Measurements from ENCODE around the gene EVC. TPM values are rescaled to one million over a fixed set of nuclear protein-coding genes. Genes with fewer than 3 reads are reported as not detected.

EVC gene
- total and polyA plus RNA-seq, 2 of the 4 experiments (the other 2 are of a cell fraction): 16.8 to 18.9 TPM

DNA sequence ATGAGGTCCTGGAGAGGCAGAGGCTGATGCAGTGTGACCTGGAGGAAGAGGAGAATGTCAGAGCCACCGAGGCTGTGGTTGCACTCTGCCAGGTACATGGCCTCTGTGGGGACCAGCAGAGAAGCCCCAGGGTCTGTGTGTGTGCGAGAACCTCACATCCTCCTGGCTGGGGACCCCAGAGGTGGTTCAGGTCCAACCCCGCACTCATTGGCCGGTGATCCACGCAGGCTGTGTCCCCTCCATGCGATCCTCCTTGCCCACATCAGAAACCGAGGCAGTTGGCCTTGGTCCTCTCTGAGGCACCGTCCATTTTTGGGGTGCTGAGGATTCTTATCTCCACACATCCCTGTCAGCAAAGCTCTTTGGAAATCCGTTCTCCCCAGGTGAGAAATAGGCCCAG is 45.3 kb downstream of the EVC start:
- CTCF ChIA-PET: no interaction called here
- dilution Hi-C loops (cut with HindIII; ENCODE audit: low sequenced_read_pairs, unreplicated experiment): no loop called here
- H4K20me1 ChIP-seq (ENCODE audit: insufficient read depth, low read length): peaks cover 8% of the 10 kb centered on the region
- no peak overlapping the region for H3K27ac ChIP-seq (ENCODE audit: insufficient read depth, low read length)
- TF ChIP-seq RAD21 (IDR thresholded peaks at IDR 0.05; ENCODE audit: low read length): no peak
- no peak for TF ChIP-seq FOS (IDR thresholded peaks at IDR 0.05; ENCODE audit: low read depth, low read length)
- TF ChIP-seq POLR2A (IDR thresholded peaks at IDR 0.05; ENCODE audit: low read depth, low read length): no peak
- TF ChIP-seq MAFK (IDR thresholded peaks at IDR 0.05; ENCODE audit: low read depth, low read length): no peak
- TF ChIP-seq CHD1 (IDR thresholded peaks at IDR 0.05; ENCODE audit: low read depth, low read length): no peak
- no peak for TF ChIP-seq NFE2L2 (IDR thresholded peaks at IDR 0.05; ENCODE audit: low read depth, low read length)
- TF ChIP-seq MXI1 (IDR thresholded peaks at IDR 0.05; ENCODE audit: borderline replicate concordance, low read depth, low read length): no peak
- TF ChIP-seq MAZ (IDR thresholded peaks at IDR 0.05; ENCODE audit: borderline replicate concordance, low read depth, low read length): no peak
- TF ChIP-seq BHLHE40 (IDR thresholded peaks at IDR 0.05; ENCODE audit: low read depth, low read length): no peak
- no peak for TF ChIP-seq CEBPB (IDR thresholded peaks at IDR 0.05; ENCODE audit: low read depth, low read length)
- no peak for TF ChIP-seq SMC3 (IDR thresholded peaks at IDR 0.05; ENCODE audit: low read depth, low read length)
- TF ChIP-seq, protein P1, sequence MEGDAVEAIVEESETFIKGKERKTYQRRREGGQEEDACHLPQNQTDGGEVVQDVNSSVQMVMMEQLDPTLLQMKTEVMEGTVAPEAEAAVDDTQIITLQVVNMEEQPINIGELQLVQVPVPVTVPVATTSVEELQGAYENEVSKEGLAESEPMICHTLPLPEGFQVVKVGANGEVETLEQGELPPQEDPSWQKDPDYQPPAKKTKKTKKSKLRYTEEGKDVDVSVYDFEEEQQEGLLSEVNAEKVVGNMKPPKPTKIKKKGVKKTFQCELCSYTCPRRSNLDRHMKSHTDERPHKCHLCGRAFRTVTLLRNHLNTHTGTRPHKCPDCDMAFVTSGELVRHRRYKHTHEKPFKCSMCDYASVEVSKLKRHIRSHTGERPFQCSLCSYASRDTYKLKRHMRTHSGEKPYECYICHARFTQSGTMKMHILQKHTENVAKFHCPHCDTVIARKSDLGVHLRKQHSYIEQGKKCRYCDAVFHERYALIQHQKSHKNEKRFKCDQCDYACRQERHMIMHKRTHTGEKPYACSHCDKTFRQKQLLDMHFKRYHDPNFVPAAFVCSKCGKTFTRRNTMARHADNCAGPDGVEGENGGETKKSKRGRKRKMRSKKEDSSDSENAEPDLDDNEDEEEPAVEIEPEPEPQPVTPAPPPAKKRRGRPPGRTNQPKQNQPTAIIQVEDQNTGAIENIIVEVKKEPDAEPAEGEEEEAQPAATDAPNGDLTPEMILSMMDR (conservative IDR thresholded peaks at IDR 0.05; ENCODE audit: low read depth, low read length): no peak
- H4K8ac ChIP-seq (ENCODE audit: low read depth in 2 of 2, low read length in 2 of 2): no peak overlapping the region
- no peak overlapping the region for H2BK5ac ChIP-seq (ENCODE audit: low read depth, low read length, poor library complexity, severe bottlenecking)
- peak overlapping the region; percentile 22; the same call in 1 of the 2 replicates for H2AK5ac ChIP-seq (ENCODE audit: low read depth, low read length)
- BruUV-seq (replicated peaks): no TSS peak
- H3K9me1 ChIP-seq (ENCODE audit: insufficient read depth, low read length): peaks cover 40% of the 10 kb centered on the region
- H3K18ac ChIP-seq (ENCODE audit: low read depth, low read length): no peak overlapping the region
- 83% methylated on average over 1 of the region's 9 CpGs; no CpG with 5 or more reads in 1 of the 2 experiments for WGBS, 2 experiments (ENCODE audit: extremely low coverage in 2 of 2, insufficient read length in 1 of 2)
- no peak overlapping the region for H3K4me2 ChIP-seq (ENCODE audit: low read depth, low read length)
- H2BK20ac ChIP-seq (ENCODE audit: low read depth, low read length): no peak overlapping the region
- H2BK120ac ChIP-seq (ENCODE audit: low read depth, low read length): no peak overlapping the region
- no peak overlapping the region for H2AFZ ChIP-seq (replicated peaks; ENCODE audit: low read length, poor library complexity)
- no peak overlapping the region; the same call in 1 of the 2 replicates for H4K91ac ChIP-seq (ENCODE audit: insufficient read depth, low read depth, low read length)
- intact Hi-C loops (cut with micrococcal nuclease): no loop called here
- POLR2A ChIA-PET (ENCODE audit: unreplicated experiment): no interaction called here
- no peak overlapping the region for H3K4ac ChIP-seq (ENCODE audit: low read depth, low read length)
- H3K56ac ChIP-seq (ENCODE audit: extremely low read depth, insufficient read depth, low read length): no peak overlapping the region
- H3K27me3 ChIP-seq (ENCODE audit: control insufficient read depth, insufficient read depth, low read length): no peaks in the 10 kb centered on the region
- no peak overlapping the region for H3K4me3 ChIP-seq (ENCODE audit: insufficient read depth, low read depth, low read length)
- ATAC-seq (ENCODE audit: low read depth) (no peak), DNase-seq (no peak)
- peaks cover 28 to 83% of the 10 kb centered on the region in 2 experiments for H3K79me1 ChIP-seq (ENCODE audit: low read depth in 1 of 2, low read length in 2 of 2)
- no peak overlapping the region for H3K9ac ChIP-seq (ENCODE audit: low read depth, low read length)
- in situ Hi-C loops (cut with MboI; ENCODE audit: low sequenced_read_pairs): no loop called here
- no peak overlapping the region for H2BK15ac ChIP-seq (ENCODE audit: low read depth, low read length)
- peaks cover 62% of the 10 kb centered on the region for H3K36me3 ChIP-seq (ENCODE audit: control insufficient read depth, insufficient read depth, low read length)
- no peak overlapping the region for H4K5ac ChIP-seq (ENCODE audit: low read depth, low read length)
- H3K9me3 ChIP-seq (ENCODE audit: control insufficient read depth, insufficient read depth, low read length): no peaks in the 10 kb centered on the region
- H3K23ac ChIP-seq (ENCODE audit: low read depth, low read length): no peak overlapping the region
- no peak overlapping the region for H3K14ac ChIP-seq (replicated peaks; ENCODE audit: low read depth, low read length)
- H2AK9ac ChIP-seq (replicated peaks; ENCODE audit: low read depth, low read length, poor library complexity): no peak overlapping the region
- H3K4me1 ChIP-seq (ENCODE audit: control insufficient read depth, insufficient read depth, low read length): peaks cover 40% of the 10 kb centered on the region

Measured in IMR-90 (cell line).